Loucy (cell line): ENCODE results near the gene FANCB.

ENCODE experiments used
- H2AFZ ChIP-seq: fragments of 200-600 bp; sonication (generic); 2 replicates; pipeline ENCODE4 v1.6.0; 2016; ENCODE audit warnings: antibody characterized with exemption, mild to moderate bottlenecking, low read length, moderate library complexity
- H3F3A ChIP-seq: fragments of 200-600 bp; 2 replicates; pipeline ENCODE4 v1.6.0; 2016; ENCODE audit warnings: antibody characterized with exemption, low read depth, mild to moderate bottlenecking
- H3K27me3 ChIP-seq: fragments of 200-600 bp; sonication (generic); 2 replicates; pipeline ENCODE4 v1.6.1; 2014; ENCODE audit warnings: low read length, mild to moderate bottlenecking; ENCODE audit not compliant: insufficient read depth, poor library complexity, severe bottlenecking
- H3K36me3 ChIP-seq: fragments of 200-600 bp; sonication (generic); 2 replicates; pipeline ENCODE4 v1.6.1; 2016; ENCODE audit warnings: low read length; ENCODE audit not compliant: insufficient read depth
- H3K4me1 ChIP-seq: fragments of 200-600 bp; sonication (generic); 2 replicates; pipeline ENCODE4 v1.5.1; 2014; ENCODE audit warnings: low read length, mild to moderate bottlenecking; ENCODE audit not compliant: insufficient read depth, poor library complexity, severe bottlenecking
- H3K4me2 ChIP-seq: fragments of 200-600 bp; sonication (generic); 2 replicates; pipeline ENCODE4 v1.6.0; 2014; ENCODE audit warnings: antibody characterized with exemption, low read length, low read depth, mild to moderate bottlenecking; ENCODE audit not compliant: poor library complexity, severe bottlenecking
- H3K4me3 ChIP-seq: fragments of 200-600 bp; sonication (generic); 2 replicates; pipeline ENCODE4 v1.5.1; 2014; ENCODE audit warnings: low read length, mild to moderate bottlenecking, mixed read lengths; ENCODE audit not compliant: poor library complexity, severe bottlenecking
- H3K79me2 ChIP-seq: fragments of 200-600 bp; sonication (generic); 2 replicates; pipeline ENCODE4 v1.6.1; 2014; ENCODE audit warnings: low read length; ENCODE audit not compliant: insufficient read depth
- H3K9ac ChIP-seq: fragments of 200-600 bp; sonication (generic); 2 replicates; pipeline ENCODE4 v1.6.0; 2014; ENCODE audit warnings: mild to moderate bottlenecking, low read depth, low read length, moderate library complexity; ENCODE audit not compliant: poor library complexity, severe bottlenecking
- H3K9me2 ChIP-seq: fragments of 200-600 bp; sonication (generic); replicated peaks from 2 replicates; pipeline ENCODE4 v1.6.1; 2016; ENCODE audit warnings: low read depth, low read length, mixed read lengths
- H3K9me3 ChIP-seq: fragments of 200-600 bp; sonication (generic); 2 replicates; pipeline ENCODE4 v1.6.1; 2014; ENCODE audit warnings: mild to moderate bottlenecking, antibody characterized with exemption, low read length, low read depth; ENCODE audit not compliant: insufficient read depth
- H4K20me1 ChIP-seq: fragments of 200-600 bp; sonication (generic); 2 replicates; pipeline ENCODE4 v1.6.0; 2014; ENCODE audit warnings: antibody characterized with exemption, low read length, mild to moderate bottlenecking; ENCODE audit not compliant: insufficient read depth, poor library complexity, severe bottlenecking
- CTCF ChIP-seq: fragments of 200-600 bp; sonication (generic); conservative IDR thresholded peaks from 2 replicates; pipeline ENCODE4 v1.5.1; 2014; ENCODE audit warnings: mild to moderate bottlenecking, antibody characterized with exemption, low read length
- EZH2phosphoT487 ChIP-seq: fragments of 200-600 bp; IDR thresholded peaks from 2 replicates; pipeline ENCODE4 v1.6.1; 2018; ENCODE audit warnings: antibody characterized with exemption, mild to moderate bottlenecking, moderate library complexity, borderline replicate concordance

FANCB gene

GRCh38 chrX:14817571-14817970 lies 55.3 kb downstream of the FANCB start:
- no peaks in the 10 kb centered on the region for H4K20me1 ChIP-seq
- H3K9ac ChIP-seq = no peak overlapping the region
- H3K4me1 ChIP-seq = no peaks in the 10 kb centered on the region
- H3K9me3 ChIP-seq = no peaks in the 10 kb centered on the region
- no peaks in the 10 kb centered on the region for H3F3A ChIP-seq
- no peak for TF ChIP-seq CTCF
- TF ChIP-seq EZH2phosphoT487 = no peak
- H3K4me3 ChIP-seq = no peak overlapping the region
- no peaks in the 10 kb centered on the region for H3K27me3 ChIP-seq
- no peak overlapping the region for H2AFZ ChIP-seq
- H3K36me3 ChIP-seq = no peaks in the 10 kb centered on the region
- H3K4me2 ChIP-seq = no peak overlapping the region
- H3K9me2 ChIP-seq = no peaks in the 10 kb centered on the region
- no peaks in the 10 kb centered on the region for H3K79me2 ChIP-seq

- H3K4me3 ChIP-seq = no peak overlapping the region
- H2AFZ ChIP-seq = no peak overlapping the region
- H4K20me1 ChIP-seq = no peaks in the 10 kb centered on the region
- H3F3A ChIP-seq = no peaks in the 10 kb centered on the region
- no peaks in the 10 kb centered on the region for H3K9me2 ChIP-seq
- H3K36me3 ChIP-seq = no peaks in the 10 kb centered on the region
- no peaks in the 10 kb centered on the region for H3K27me3 ChIP-seq
- H3K4me2 ChIP-seq = no peak overlapping the region
- TF ChIP-seq EZH2phosphoT487 = no peak
- H3K9ac ChIP-seq = no peak overlapping the region
- H3K9me3 ChIP-seq = no peaks in the 10 kb centered on the region
- H3K79me2 ChIP-seq = no peaks in the 10 kb centered on the region
- H3K4me1 ChIP-seq = no peaks in the 10 kb centered on the region
These were observed 69.7 kb downstream of the FANCB start for GRCh38 chrX:14802943-14803710.

GRCh38 chrX:14801136-14801535 lies 71.7 kb downstream of the FANCB start:
- H3K4me2 ChIP-seq = no peak overlapping the region
- no peaks in the 10 kb centered on the region for H3K4me1 ChIP-seq
- H3K79me2 ChIP-seq = no peaks in the 10 kb centered on the region
- no peak overlapping the region for H3K9ac ChIP-seq
- H3K9me3 ChIP-seq = no peaks in the 10 kb centered on the region
- H3K4me3 ChIP-seq = no peak overlapping the region
- TF ChIP-seq CTCF = no peak
- TF ChIP-seq EZH2phosphoT487 = no peak
- H3F3A ChIP-seq = no peaks in the 10 kb centered on the region
- H4K20me1 ChIP-seq = no peaks in the 10 kb centered on the region
- H3K36me3 ChIP-seq = no peaks in the 10 kb centered on the region
- H2AFZ ChIP-seq = no peak overlapping the region
- H3K9me2 ChIP-seq = no peaks in the 10 kb centered on the region
- no peaks in the 10 kb centered on the region for H3K27me3 ChIP-seq
